Measurements from ENCODE around the gene MYBPC1. TPM values are rescaled to one million over a fixed set of nuclear protein-coding genes. Genes with fewer than 3 reads are reported as not detected.

MYBPC1 gene
- total and polyA plus RNA-seq, 2 of the 13 experiments (the other 11 are each of a cell fraction or from before 2014, with no cell fraction given) = 0.31 to 0.53 TPM

DNA sequence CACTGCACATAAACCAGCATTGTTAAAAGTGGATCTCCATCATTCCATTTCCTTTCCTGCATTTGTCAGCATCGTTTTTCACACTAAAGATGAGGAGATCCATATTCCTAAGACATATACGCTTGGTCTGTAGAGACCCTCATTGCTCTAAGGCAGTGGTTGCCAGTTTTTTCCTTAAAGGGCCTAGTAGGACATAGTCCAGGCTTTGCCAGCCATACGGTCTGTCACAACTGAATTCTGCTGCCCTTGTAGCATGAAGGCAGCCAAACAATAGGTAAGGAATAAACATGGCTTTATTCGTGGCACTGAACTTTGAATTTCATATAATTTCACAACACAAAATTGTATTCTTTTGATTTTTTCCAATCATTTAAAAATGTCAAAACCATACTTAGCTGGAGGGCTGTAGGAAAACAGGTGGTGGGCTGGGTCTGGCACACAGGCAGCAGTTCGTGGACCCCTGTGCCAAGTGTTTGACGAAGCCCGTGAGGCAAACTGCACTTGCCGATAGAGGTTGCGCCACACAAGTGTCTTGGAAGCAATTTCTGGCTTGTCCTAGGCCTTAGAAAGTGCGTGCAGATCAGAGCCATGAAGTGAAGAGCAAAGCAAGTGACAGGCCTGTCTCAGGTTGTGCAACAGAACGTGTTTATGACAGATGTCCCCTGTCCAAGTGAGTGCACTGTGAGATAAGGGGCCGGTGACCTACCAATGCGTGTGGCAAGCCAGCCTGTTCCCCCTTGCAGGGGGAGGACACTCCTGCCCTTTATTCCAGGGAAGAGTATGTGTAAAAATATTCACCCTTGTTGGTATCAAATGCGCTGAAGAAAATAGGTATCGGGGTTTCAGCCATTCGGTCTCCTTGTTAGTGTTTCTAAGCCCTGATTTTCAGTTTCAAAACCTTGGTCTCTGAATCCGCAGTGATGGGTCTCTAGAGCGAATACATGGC is 101.8 kb downstream of the MYBPC1 start (continued):
- TF ChIP-seq LRRFIP1 (CRISPR knock-in tag; conservative IDR thresholded peaks at IDR 0.05) (no peak), ZNF781 (CRISPR knock-in tag; IDR thresholded peaks at IDR 0.05; ENCODE audit: borderline replicate concordance, not compliant biosample characterization) (peak; percentile 71), MYPOP (CRISPR knock-in tag; IDR thresholded peaks at IDR 0.05) (no peak), NCOR1 (IDR thresholded peaks at IDR 0.05; ENCODE audit: borderline replicate concordance, low read length) (no peak), ZNF709 (CRISPR knock-in tag; IDR thresholded peaks at IDR 0.05) (no peak), KDM5B (CRISPR knock-in tag; IDR thresholded peaks at IDR 0.05; ENCODE audit: borderline replicate concordance) (no peak), PTBP1 (IDR thresholded peaks at IDR 0.05; ENCODE audit: low read depth, low read length, poor library complexity, severe bottlenecking) (no peak), ZNF629 (CRISPR knock-in tag; conservative IDR thresholded peaks at IDR 0.05) (peak; percentile 25; the same call in 1 of the 2 replicates), ZNF44 (CRISPR knock-in tag; IDR thresholded peaks at IDR 0.05) (no peak), ZNF17 (CRISPR knock-in tag; IDR thresholded peaks at IDR 0.05) (no peak), SAFB2 (CRISPR knock-in tag; IDR thresholded peaks at IDR 0.05; ENCODE audit: borderline replicate concordance, low read depth) (no peak)
- TF ChIP-seq, protein P1, sequence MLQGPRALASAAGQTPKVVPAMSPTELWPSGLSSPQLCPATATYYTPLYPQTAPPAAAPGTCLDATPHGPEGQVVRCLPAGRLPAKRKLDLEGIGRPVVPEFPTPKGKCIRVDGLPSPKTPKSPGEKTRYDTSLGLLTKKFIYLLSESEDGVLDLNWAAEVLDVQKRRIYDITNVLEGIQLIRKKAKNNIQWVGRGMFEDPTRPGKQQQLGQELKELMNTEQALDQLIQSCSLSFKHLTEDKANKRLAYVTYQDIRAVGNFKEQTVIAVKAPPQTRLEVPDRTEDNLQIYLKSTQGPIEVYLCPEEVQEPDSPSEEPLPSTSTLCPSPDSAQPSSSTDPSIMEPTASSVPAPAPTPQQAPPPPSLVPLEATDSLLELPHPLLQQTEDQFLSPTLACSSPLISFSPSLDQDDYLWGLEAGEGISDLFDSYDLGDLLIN (CRISPR knock-in tag; IDR thresholded peaks at IDR 0.05; ENCODE audit: borderline replicate concordance) = no peak
- TF ChIP-seq, protein P2, sequence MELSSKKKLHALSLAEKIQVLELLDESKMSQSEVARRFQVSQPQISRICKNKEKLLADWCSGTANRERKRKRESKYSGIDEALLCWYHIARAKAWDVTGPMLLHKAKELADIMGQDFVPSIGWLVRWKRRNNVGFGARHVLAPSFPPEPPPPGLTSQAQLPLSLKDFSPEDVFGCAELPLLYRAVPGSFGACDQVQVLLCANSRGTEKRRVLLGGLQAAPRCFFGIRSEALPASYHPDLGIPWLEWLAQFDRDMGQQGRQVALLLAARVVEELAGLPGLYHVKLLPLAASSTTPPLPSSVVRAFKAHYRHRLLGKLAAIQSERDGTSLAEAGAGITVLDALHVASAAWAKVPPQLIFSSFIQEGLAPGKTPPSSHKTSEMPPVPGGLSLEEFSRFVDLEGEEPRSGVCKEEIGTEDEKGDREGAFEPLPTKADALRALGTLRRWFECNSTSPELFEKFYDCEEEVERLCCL (CRISPR knock-in tag; IDR thresholded peaks at IDR 0.05; ENCODE audit: borderline replicate concordance) = no peak
- TF ChIP-seq, protein P3, sequence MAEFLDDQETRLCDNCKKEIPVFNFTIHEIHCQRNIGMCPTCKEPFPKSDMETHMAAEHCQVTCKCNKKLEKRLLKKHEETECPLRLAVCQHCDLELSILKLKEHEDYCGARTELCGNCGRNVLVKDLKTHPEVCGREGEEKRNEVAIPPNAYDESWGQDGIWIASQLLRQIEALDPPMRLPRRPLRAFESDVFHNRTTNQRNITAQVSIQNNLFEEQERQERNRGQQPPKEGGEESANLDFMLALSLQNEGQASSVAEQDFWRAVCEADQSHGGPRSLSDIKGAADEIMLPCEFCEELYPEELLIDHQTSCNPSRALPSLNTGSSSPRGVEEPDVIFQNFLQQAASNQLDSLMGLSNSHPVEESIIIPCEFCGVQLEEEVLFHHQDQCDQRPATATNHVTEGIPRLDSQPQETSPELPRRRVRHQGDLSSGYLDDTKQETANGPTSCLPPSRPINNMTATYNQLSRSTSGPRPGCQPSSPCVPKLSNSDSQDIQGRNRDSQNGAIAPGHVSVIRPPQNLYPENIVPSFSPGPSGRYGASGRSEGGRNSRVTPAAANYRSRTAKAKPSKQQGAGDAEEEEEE (CRISPR knock-in tag; IDR thresholded peaks at IDR 0.05; ENCODE audit: borderline replicate concordance) = no peak
